ENCODE results near the gene FAM90A1.
A peak's percentile ranks its signal among the peaks of the same experiment; 100 is the strongest.
"Not testable (repeated sequence)": the region's sequence is repeated elsewhere in the genome, so short reads cannot be mapped to it uniquely, and the experiment has no call there.

Gene FAM90A1

GRCh38 chr12:8226992-8227731 lies at the start of gene FAM90A1:
Gene FAM90A1 (minus strand): TSS chr12:8227618. CDS start chr12:8224832, 2,786 bp downstream.
- peak; percentile 16 for DNase-seq

- DNase-seq = not testable (repeated sequence)
Observed at GRCh38 chr12:8276397-8276796, 49.0 kb upstream of the FAM90A1 start.

GRCh38 chr12:8266706-8267105 lies 39.3 kb upstream of the FAM90A1 start:
- not testable (repeated sequence) for DNase-seq

GRCh38 chr12:8264236-8264635 lies 36.8 kb upstream of the FAM90A1 start:
- DNase-seq = not testable (repeated sequence)

GRCh38 chr12:8261111-8261554 lies 33.7 kb upstream of the FAM90A1 start:
- peak; percentile 83 for DNase-seq

GRCh38 chr12:8256356-8256755 lies 28.9 kb upstream of the FAM90A1 start:
- DNase-seq = not testable (repeated sequence)

- DNase-seq = not testable (repeated sequence)
Observed at GRCh38 chr12:8254705-8255104, 27.3 kb upstream of the FAM90A1 start.

GRCh38 chr12:8252056-8252818 lies 24.8 kb upstream of the FAM90A1 start:
- DNase-seq = not testable (repeated sequence)

GRCh38 chr12:8251616-8252015 lies 24.2 kb upstream of the FAM90A1 start:
- DNase-seq = peak; percentile 3

- not testable (repeated sequence) for DNase-seq
Observed at GRCh38 chr12:8246941-8247535, 19.6 kb upstream of the FAM90A1 start.

- not testable (repeated sequence) for DNase-seq
Observed at GRCh38 chr12:8243682-8244161, 16.3 kb upstream of the FAM90A1 start.

- peak; percentile 92 for DNase-seq
Observed at GRCh38 chr12:8242880-8243681, 15.7 kb upstream of the FAM90A1 start.

GRCh38 chr12:8242622-8242879 lies 15.1 kb upstream of the FAM90A1 start:
- DNase-seq = not testable (repeated sequence)

GRCh38 chr12:8241917-8242621 lies 14.7 kb upstream of the FAM90A1 start:
- DNase-seq = peak; percentile 17

- DNase-seq = not testable (repeated sequence)
Observed at GRCh38 chr12:8240340-8241114, 13.1 kb upstream of the FAM90A1 start.

GRCh38 chr12:8237031-8237430 lies 9.6 kb upstream of the FAM90A1 start:
- DNase-seq = not testable (repeated sequence)

GRCh38 chr12:8235316-8236157 lies 8.1 kb upstream of the FAM90A1 start:
- not testable (repeated sequence) for DNase-seq

GRCh38 chr12:8234746-8235145 lies 7.3 kb upstream of the FAM90A1 start:
- DNase-seq = not testable (repeated sequence)

GRCh38 chr12:8233935-8234495 lies 6.6 kb upstream of the FAM90A1 start:
- DNase-seq = not testable (repeated sequence)
